HG03135 (cell line): ENCODE data around the gene ACTA1.
"Not testable (repeated sequence)": the region's sequence is repeated elsewhere in the genome, so short reads cannot be mapped to it uniquely, and the experiment has no call there.

ENCODE experiments used
- ATAC-seq: cut with Tn5 transposase; IDR thresholded peaks from one replicate; pipeline ENCODE4 v1.9.1; 2021; ENCODE audit warnings: mild to moderate bottlenecking, moderate library complexity; ENCODE audit not compliant: unreplicated experiment

Gene ACTA1

DNA sequence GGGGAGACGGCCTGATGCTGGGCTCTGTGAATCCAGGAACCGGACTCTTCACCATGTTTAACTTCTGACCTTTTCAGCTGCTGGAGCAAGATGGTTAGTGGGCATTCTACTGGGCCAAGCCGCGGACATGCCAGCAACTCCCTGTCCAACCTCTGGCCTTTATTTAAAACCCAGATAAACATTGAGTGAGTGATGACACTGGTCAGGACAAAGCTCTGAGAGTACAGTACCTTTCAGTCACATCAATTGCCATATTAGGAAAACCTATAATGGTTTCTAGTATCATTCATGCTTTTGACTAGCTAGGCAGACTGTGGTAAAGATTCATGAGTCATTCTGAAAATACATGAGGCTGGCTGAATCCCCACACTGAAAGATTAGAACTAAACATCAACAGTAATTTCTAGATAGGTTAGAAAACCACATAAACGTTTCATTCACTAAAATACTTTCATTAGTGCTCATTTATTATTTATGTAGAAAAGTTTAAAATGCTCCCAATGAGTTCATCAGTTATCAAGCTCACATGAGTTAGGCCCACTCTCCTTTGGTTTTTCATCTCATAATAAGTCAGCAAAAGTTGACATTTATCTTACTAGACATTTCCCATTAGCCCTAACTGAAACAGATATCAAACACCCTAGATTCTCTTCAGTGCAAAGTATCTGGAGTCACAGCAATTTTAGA is 7.1 kb upstream of the ACTA1 start:
- ATAC-seq: peak; percentile 95

DNA sequence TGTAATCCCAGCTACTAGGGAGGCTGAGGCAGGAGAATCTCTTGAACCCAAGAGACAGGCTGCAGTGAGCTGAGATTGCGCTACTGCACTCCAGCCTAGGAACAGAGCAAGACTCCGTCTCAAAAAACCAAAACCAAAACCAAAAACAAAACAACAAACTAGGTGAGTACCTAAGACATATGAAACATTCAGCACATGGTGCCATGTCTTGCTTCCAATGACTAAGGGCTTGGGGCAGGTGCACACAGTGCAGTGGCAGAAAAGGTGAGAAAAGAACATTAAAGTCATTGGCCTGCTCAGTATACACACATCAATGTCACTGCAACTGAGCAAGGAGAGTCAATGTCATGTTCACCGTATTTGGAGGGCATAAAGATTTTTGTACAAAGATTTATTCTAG is 4.1 kb upstream of the ACTA1 start:
- no peak for ATAC-seq

DNA sequence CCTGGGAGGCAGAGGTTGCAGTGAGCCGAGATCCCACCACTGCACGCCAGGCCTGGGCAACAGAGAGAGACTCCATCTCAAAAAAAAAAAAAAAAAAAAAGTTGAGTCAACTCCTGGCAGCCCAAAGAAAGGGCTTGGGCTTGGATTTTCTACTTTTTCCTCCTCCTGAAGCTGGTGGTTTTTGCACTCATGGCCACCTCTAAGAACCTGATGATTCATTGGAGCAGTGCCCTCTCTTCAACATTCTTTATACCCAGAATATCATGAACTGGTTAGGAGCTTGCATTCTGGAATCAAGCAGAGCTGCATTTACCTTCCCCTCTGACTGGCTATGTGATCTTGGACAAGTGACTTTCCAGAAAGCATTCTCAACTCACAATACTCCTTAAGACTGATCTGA is 3.5 kb upstream of the ACTA1 start:
- no peak for ATAC-seq

DNA sequence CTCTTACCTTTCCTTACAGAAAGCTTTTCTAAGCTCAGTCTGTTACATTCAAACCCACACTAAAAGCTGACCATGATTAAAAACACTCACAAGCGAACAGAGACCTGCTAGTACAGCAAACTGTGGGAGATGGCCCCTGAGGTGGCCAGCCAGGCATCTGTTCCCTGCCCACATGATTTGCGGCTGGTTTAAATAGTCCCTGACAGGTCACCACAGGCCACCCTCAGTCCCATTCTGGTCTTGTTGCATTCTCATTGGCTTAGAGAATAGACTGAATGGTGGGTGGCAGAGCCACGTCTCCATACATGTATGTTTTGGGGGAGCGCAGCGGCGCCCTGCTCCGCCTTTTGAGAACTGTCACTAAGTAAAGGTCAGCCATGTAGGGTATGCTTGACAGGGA is 2.3 kb upstream of the ACTA1 start:
- no peak for ATAC-seq

DNA sequence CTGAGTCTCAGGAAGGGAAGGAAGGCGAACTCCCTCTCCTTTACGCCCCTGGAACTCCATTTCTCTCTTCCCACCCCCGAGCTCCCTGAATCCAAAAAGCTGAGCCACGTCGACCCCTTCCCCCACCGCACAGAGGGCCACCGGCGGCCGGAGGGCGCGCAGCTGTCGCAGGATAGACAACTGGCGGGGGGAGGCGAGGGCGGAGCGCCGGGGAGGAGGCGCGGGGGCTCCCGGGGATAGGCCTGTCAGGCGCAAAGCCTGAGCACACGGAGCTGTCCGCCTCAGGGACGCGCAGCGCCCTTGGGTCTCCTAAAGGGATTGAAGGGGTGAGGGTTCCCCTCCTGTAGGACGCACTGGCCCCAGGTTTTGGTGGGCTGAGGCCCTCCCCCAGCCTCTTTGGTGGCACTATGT is 752 bp upstream of the ACTA1 start:
- ATAC-seq: no peak

DNA sequence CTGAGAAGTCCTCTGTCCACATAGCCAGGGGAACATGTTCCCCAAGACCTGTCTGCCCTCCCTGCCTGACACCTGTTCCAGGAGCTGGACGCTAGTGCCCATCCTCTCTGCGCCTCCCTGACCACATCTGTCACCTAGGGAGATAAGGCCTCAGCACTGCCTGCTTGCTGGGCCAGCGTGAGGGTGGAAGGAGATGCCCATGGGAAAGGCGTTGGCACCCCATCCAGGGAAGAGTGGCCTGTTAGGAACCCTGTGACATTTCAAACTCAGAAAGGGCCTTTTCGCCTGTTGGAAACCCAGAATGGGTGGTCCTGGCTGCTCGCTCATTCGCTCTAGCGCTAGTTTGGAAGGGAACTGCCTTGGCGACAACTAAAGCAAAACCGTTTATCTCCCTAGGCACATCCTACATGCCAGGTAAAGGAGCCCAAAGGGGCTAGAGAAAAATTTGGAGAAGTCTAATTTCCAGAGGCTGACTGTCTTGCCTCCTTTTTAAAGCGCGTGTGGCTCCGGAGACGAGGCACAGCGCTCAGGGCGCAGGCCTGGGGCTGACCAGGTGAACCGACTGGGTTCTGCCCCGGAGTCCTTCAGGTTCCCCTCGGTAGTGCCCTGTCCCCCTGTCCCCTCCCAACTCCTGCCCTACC is 410 bp downstream of the ACTA1 start:
- no peak for ATAC-seq

DNA sequence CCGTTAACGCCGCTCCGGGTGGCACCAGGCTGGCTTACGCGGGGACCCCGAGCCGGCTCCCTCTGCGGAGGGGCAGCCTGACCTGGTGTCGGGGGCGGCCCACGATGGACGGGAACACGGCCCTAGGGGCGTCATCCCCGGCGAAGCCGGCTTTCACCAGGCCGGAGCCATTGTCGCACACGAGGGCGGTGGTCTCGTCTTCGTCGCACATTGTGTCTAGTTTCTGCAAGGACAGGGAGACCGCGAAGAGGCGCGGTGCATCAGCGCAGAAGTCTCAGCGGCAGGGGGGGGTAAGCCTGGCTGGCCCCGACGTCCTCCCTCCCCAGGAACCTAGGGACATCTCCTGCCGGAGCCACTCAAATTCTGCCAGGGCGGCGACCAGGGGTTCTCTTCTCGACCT is 989 bp downstream of the ACTA1 start:
- ATAC-seq: no peak

DNA sequence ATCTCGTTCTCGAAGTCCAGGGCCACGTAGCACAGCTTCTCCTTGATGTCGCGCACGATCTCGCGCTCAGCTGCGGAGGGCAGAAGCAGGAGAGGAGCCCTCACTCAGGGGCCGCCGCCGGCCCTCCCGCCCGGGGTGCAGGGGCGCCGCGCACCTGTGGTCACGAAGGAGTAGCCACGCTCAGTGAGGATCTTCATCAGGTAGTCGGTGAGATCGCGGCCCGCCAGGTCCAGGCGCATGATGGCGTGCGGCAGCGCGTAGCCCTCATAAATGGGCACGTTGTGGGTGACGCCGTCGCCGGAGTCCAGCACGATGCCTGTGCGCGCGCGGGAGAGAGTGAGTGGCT is 1.8 kb downstream of the ACTA1 start:
- ATAC-seq: no peak

DNA sequence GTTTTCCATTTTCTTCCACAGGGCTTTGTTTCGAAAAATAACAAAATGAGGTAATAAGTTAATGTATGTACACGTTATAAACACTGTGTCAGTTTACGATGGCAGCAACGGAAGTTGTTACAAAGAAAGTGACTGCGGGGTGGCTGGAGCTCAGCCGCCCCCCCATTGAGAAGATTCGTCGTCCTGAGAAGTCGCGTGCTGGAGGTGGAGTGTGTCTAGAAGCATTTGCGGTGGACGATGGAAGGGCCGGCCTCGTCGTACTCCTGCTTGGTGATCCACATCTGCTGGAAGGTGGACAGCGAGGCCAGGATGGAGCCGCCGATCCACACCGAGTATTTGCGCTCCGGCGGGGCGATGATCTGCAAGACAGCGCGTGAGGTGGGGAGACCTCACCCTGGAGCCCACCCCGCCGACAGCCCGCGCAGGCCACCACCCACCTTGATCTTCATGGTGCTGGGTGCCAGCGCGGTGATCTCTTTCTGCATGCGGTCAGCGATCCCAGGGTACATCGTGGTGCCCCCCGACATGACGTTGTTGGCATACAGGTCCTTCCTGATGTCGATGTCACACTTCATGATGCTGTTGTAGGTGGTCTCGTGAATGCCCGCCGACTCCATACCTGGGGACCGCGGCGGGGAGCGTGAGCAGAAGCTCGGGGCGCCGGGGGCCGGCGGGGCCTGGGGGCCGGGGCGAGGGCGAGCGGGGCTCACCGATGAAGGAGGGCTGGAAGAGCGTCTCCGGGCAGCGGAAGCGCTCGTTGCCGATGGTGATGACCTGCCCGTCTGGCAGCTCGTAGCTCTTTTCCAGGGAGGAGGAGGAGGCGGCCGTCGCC is 2.4 kb downstream of the ACTA1 start:
- no peak for ATAC-seq

DNA sequence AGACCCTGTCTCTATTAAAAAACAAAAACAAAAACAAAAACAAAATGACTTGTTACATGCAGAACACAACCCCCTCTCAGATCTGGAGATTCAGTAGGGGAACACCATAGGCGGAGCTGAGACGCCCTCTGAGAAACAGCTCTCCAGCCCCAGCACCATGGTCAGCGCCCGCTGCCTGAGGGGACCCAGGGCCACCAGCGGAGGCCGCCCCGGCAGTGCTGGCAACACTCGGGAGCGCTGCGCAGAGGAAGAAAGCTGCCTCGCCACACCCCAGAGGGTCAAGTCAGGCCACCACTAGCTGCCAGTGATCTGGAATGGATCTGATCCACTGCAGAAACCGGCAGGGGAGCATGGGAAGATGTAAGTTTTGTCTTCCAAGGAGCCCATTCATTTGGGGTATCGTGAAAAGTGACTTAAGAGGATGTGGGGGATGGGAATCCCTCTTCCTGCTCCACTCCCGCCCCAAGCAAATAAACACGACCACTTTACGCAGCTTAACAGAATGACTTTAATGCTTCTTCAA is 3.1 kb downstream of the ACTA1 start:
- no peak for ATAC-seq

DNA sequence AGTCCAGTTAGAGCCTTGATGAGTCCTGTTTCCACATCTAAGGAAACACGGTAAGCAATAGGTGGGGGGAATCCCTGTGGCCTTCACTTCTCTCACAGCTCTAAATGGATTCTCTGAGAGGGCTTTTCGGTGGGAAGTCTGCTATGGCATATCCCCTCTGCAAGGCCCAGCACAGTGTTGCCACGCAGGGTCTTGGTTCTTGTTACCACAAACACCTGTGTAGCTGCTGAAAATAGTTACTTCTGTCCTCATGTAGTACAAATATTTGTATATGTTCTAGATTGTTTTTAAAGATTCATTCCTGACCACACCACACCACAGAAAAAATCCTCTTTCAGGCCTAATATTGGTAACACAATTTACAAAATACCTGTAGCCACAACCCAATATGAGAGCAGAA is 5.6 kb downstream of the ACTA1 start:
- ATAC-seq: no peak

DNA sequence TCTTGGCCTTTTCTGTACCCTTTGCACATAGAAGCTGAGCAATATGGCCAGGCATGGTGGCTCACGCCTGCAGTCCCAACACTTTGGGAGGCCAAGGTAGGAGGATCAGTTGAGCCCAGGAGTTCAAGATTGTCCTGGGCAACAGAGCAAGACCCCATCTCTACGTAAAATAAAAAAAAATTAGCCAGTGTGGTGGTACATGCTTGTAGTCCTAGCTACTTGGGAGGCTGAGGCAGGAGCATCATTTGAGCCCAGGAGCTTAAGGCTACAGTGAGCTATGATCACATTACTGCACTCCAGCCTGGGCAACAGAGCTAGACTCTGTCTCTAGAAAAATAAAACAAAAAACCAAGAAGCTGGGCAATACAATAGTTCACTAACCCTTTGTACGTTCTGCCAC is 6.3 kb downstream of the ACTA1 start:
- no peak for ATAC-seq

DNA sequence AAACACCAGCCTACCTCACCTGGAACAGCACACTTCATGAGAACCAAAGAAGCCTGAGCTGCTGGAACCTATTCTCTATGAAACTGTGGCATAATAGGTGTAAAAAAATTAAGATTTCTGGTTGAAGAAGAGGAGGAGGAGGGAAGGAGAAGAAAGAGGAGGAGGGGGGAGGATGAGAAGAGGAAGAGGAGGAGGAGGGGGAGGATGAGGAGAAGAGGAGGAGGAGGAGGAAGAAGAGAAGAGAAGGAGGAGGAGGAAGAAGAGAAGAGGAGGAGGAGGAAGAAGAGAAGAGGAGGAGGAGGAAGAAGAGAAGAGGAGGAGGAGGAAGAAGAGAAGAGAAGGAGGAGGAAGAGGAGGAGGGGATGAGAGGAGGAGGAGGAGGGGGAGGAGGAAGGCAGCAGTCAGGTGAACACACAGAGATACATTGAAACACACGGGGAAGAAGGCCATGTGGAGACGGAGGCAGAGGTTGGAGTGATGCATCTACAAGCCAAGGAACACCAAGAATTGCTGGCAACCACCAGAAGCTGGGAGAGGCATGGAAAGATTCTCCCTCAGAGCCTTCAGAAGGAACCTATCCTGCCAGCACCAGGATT is 8.2 kb downstream of the ACTA1 start:
- ATAC-seq: no peak

DNA sequence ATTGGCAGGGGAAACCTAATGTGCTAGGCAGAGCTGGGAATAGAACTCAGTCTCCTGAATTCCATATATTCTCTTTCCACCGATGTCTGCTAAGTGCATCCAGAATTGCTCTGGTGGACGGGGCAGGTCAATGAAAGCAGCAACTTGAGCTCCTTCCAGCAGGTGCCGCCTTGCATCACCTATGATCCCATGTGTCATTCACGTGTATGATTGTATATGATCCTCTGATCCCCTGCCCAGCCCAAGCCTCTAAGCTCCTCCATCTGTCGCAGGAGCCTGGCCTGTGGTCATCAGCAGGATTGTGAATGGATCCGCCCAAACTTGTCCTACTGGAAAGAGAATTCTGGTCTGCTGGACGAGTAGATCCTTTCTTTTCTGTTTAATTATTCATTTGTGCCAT is 13.1 kb downstream of the ACTA1 start:
- ATAC-seq: no peak

DNA sequence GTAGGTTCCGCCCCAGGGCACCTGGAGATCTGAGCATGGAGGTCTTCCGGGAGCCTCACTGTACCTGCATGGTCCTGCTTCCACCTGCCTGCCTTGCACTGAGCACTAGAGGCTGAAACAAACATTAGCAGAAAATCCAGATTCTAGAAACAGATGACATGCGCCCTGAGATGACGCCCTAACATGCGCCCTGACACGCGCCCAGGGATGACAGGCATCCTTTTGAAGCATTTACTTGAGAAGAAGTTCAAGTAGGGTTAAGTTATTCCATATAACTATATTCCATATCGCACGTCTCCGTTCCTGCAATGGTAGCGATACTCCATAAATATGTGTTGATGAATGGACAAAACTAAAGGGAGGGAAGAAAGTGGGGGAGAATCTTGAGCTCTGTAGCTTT is 13.7 kb downstream of the ACTA1 start:
- no peak for ATAC-seq

DNA sequence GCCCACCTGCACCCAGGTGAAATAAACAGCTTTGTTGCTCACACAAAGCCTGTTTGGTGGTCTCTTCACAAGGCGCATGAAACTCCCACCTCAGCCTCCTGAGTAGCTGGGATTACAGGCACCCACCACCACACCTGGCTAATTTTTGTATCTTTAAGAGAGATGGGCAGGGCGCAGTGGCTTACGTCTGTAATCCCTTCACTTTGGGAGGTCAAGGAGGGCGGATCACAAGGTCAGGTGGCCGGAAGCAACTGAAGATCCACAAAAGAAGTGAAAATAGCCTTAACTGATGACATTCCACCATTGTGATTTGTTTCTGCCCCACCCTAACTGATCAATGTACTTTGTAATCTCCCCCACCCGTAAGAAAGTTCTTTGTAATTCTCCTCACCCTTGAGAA is 15.3 kb downstream of the ACTA1 start:
- not testable (repeated sequence) for ATAC-seq

DNA sequence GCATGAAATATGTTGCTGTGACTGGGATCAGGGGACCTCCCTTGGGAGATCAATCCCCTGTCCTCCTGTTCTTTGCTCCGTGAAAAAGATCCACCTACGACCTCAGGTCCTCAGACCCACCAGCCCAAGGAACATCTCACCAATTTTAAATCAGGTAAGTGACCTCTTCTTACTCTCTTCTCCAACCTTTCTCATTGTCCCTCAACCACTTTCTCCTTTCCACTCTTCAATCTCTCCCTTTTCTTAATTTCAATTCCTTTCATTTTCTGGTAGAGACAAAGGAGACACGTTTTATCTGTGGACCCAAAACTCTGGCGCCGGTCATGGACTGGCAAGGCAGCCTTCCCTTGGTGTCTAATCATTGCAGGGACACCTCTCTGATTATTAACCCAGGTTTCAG is 21.1 kb downstream of the ACTA1 start:
- not testable (repeated sequence) for ATAC-seq

DNA sequence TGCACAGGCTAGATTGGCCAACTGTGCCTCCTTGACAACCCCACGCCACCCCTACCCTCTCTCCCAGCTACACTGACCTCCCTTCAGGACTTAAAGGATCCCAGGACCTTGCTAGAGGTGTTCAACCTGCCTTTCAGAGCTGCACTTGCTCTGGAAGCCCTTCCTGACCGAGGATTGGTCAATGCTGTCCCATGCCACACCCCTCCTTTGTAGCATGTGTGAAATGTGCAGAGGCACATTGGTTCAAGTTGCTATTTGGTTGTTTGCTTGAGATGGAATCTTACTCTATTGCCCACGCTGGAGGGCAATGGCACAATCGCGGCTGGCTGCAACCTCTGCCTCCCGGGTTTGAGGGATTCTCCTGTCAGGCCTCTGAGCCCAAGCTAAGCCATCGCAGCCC is 21.8 kb downstream of the ACTA1 start:
- no peak for ATAC-seq

DNA sequence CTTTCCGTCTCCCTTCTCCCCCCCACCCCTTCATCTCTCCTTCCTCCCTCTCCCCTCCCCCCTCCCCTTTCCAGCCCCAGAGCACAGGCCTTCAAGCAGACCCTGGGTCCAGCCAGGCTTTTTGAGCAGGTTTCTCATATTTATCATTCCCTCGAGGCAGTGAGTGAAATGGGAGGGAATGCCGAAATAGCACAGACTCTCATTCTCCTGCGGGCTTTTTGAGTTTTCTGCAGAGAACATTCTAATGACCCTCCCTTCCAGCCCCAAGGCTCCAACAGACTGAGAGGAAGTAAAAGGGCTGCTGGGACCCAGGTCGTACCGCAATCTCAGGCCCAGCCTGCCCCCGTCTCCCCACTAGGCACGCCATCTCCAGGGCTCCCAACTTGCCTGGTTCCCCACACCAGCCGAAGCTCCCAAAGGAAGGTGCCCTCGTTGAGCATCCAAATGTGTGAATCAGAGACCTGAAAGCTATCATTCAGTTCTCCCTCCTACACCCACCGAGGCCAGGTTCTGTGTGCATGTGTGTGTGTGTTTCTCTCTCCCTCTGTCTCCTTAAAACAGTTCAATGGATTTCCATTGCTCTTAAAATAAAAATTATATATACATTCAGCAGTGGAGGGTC is 22.3 kb downstream of the ACTA1 start:
- no peak for ATAC-seq

DNA sequence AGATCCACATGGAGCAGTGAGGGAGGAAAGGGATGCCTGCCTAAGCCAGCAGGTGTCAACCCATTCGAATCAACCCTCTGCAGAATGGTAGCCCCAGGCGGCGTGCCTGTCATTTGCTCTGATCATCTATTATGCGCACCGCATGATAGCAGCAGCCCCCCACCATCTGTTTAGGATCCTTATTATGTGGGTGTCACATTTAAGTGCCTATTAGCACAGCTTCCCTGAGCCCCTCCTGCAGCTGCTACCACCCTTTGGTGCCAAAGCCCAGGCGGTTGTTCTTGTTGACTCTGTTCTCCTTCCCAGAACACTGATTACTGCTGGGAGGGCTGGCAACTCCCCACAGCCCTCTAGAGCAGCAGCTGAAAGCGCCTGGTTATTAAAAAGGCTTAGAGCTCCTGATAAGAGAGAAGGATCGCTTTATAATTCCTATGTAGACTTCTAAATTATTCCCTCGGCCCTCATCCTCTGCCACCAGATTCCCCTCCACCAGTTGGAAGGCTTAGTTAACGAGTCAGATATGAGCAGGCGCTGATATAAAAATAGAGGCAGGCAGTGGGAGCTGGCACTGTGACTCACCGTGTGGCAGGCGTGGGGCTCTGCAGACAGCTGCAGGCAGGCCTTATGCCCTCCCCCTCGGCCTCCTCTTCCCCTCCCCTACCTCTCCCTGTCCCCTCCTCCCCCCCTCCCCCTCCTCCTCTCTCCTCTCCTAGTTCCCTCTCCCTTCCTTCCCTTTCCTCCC is 23.0 kb downstream of the ACTA1 start:
- ATAC-seq: no peak

DNA sequence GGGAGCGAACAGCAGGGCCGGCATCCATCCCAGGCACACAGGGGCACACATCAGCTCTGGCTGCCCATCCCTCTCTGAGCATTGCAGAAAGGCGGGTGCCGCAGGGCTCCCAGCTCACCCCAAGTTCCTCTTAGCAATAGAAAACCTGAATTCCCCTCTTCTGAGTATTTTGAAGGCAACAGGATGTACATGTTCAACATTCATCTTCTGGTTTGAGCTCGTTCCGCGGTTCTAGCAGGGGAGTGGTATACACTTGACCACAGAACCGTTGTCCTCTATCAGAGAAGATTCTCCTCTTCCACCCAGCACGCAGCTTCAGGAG is 23.6 kb downstream of the ACTA1 start:
- no peak for ATAC-seq
